ENCODE data around the gene TKT.

TKT gene

DNA sequence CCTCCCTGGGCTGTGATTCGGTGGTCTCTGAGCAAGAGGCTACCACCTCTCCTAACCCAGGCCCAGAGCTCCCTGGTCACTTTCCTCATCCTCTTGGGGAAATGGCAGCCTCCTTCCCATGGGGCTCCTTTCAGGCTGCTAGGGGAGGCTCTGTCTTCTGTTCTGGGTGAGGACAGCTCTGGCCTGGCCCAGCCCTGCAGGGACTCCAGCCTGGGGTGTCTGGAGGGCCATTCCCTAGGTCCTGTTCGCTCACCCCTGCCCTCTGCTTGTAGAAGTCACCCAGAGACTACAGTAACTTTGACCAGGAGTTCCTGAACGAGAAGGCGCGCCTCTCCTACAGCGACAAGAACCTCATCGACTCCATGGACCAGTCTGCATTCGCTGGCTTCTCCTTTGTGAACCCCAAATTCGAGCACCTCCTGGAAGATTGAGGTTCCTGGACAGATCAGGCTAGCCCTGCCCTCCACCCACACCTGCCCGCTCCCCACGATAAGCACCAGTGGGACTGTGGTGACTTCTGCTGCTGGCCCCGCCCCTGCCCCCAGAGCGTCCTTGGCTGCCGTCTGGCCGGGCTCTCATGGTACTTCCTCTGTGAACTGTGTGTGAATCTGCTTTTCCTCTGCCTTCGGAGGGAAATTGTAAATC lies 63.9 kb downstream of the TKT start:
- TF ChIP-seq SIN3A (IDR thresholded peaks at IDR 0.05; ENCODE audit: borderline replicate concordance, insufficient read depth, low read length) (no peak), POLR2AphosphoS5 (IDR thresholded peaks at IDR 0.05; ENCODE audit: low read depth, low read length) (no peak), FOXP2 (optimal IDR thresholded peaks at IDR 0.05; ENCODE audit: borderline replicate concordance, extremely low read depth, extremely low read length, insufficient read depth) (no peak), TAF1 (IDR thresholded peaks at IDR 0.05; ENCODE audit: borderline replicate concordance, insufficient read depth, low read length) (no peak)
- TF ChIP-seq, protein P1, sequence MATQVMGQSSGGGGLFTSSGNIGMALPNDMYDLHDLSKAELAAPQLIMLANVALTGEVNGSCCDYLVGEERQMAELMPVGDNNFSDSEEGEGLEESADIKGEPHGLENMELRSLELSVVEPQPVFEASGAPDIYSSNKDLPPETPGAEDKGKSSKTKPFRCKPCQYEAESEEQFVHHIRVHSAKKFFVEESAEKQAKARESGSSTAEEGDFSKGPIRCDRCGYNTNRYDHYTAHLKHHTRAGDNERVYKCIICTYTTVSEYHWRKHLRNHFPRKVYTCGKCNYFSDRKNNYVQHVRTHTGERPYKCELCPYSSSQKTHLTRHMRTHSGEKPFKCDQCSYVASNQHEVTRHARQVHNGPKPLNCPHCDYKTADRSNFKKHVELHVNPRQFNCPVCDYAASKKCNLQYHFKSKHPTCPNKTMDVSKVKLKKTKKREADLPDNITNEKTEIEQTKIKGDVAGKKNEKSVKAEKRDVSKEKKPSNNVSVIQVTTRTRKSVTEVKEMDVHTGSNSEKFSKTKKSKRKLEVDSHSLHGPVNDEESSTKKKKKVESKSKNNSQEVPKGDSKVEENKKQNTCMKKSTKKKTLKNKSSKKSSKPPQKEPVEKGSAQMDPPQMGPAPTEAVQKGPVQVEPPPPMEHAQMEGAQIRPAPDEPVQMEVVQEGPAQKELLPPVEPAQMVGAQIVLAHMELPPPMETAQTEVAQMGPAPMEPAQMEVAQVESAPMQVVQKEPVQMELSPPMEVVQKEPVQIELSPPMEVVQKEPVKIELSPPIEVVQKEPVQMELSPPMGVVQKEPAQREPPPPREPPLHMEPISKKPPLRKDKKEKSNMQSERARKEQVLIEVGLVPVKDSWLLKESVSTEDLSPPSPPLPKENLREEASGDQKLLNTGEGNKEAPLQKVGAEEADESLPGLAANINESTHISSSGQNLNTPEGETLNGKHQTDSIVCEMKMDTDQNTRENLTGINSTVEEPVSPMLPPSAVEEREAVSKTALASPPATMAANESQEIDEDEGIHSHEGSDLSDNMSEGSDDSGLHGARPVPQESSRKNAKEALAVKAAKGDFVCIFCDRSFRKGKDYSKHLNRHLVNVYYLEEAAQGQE (IDR thresholded peaks at IDR 0.05; ENCODE audit: insufficient read depth in 1 of 2, low read depth in 2 of 2, low read length in 2 of 2): no peak

DNA sequence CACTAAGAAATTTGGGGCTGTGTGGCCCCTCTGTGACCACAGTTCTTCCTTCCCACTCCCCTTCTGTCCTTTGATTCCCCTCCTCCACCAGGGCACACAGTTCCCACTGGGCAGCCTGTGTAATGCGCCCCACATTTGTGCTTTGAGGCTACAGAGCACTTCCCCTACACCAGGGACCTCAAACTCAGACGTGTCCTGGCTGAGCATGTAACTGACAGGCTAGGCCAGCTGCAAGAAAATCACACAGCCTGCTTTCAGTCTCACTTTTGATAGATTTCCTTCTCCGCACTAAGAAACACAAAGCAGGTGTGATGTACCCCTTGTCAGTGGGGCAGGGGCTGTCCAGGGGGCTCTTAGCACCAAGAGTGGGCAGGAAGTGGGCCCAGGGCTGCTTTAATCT lies 65.2 kb downstream of the TKT start:
- TF ChIP-seq, protein P1 (IDR thresholded peaks at IDR 0.05; ENCODE audit: insufficient read depth in 1 of 2, low read depth in 2 of 2, low read length in 2 of 2): no peak
- no peak for TF ChIP-seq TAF1 (IDR thresholded peaks at IDR 0.05; ENCODE audit: borderline replicate concordance, insufficient read depth, low read length)
- no peak for TF ChIP-seq FOXP2 (optimal IDR thresholded peaks at IDR 0.05; ENCODE audit: borderline replicate concordance, extremely low read depth, extremely low read length, insufficient read depth)
- no peak for TF ChIP-seq POLR2AphosphoS5 (IDR thresholded peaks at IDR 0.05; ENCODE audit: low read depth, low read length)
- no peak for TF ChIP-seq SIN3A (IDR thresholded peaks at IDR 0.05; ENCODE audit: borderline replicate concordance, insufficient read depth, low read length)

DNA sequence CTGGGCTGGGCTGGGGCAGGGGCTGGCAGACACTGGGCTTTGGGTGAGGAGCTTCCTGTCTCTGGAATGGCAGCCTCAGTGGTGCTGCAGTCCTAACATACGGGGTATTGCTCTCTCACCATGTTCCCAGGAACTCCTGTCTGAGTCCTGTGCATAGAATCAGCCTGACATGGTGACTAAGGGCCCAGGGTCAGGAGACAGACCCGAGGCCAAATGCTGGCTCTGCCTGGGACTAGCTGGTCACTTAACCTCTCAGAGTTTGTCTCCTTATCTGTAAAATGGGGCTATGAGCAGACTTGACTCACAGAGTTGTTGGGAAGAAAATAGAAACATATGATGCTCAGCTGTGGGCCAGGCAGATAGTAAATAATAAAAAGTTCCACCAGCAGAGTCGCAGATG lies 66.5 kb downstream of the TKT start:
- TF ChIP-seq POLR2AphosphoS5 (IDR thresholded peaks at IDR 0.05; ENCODE audit: low read depth, low read length) (no peak), FOXP2 (optimal IDR thresholded peaks at IDR 0.05; ENCODE audit: borderline replicate concordance, extremely low read depth, extremely low read length, insufficient read depth) (no peak), SIN3A (IDR thresholded peaks at IDR 0.05; ENCODE audit: borderline replicate concordance, insufficient read depth, low read length) (no peak), TAF1 (IDR thresholded peaks at IDR 0.05; ENCODE audit: borderline replicate concordance, insufficient read depth, low read length) (no peak)
- TF ChIP-seq, protein P1 (IDR thresholded peaks at IDR 0.05; ENCODE audit: insufficient read depth in 1 of 2, low read depth in 2 of 2, low read length in 2 of 2): no peak

DNA sequence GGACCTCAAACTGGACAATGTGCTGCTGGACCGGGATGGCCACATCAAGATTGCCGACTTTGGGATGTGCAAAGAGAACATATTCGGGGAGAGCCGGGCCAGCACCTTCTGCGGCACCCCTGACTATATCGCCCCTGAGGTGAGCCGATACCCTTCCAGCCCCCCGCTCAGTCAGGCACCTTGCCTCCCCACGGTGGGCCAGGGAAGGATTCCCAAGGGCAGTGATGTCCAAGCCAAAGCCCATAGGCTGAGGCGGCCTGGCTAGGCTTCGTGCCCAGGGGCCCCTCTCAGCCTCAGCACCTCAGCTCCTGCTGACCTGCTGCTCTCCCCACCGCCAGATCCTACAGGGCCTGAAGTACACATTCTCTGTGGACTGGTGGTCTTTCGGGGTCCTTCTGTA lies 67.1 kb downstream of the TKT start:
- no peak for TF ChIP-seq FOXP2 (optimal IDR thresholded peaks at IDR 0.05; ENCODE audit: borderline replicate concordance, extremely low read depth, extremely low read length, insufficient read depth)
- TF ChIP-seq, protein P1 (IDR thresholded peaks at IDR 0.05; ENCODE audit: insufficient read depth in 1 of 2, low read depth in 2 of 2, low read length in 2 of 2): no peak
- no peak for TF ChIP-seq TAF1 (IDR thresholded peaks at IDR 0.05; ENCODE audit: borderline replicate concordance, insufficient read depth, low read length)
- no peak for TF ChIP-seq POLR2AphosphoS5 (IDR thresholded peaks at IDR 0.05; ENCODE audit: low read depth, low read length)
- no peak for TF ChIP-seq SIN3A (IDR thresholded peaks at IDR 0.05; ENCODE audit: borderline replicate concordance, insufficient read depth, low read length)
